Mesothelial cell of epicardium (in vitro differentiated cells): Measurements from ENCODE around the gene GATAD2B. TPM values are rescaled to one million over a fixed set of nuclear protein-coding genes. Genes with fewer than 3 reads are reported as not detected.
A peak's percentile ranks its signal among the peaks of the same experiment; 100 is the strongest.

Experiments
- DNase-seq, 2 experiments: peaks; one replicate each; pipeline ENCODE4 v3.0.0; 2021; ENCODE audit warnings: low spot score in 2 of 2; ENCODE audit not compliant: unreplicated experiment in 2 of 2
- H3K27ac Mint-ChIP-seq: 2 replicates; pipeline ENCODE4 v1.8.0; 2021; ENCODE audit warnings: mixed read lengths
- H3K27me3 Mint-ChIP-seq: 2 replicates; pipeline ENCODE4 v1.8.0; 2021; ENCODE audit warnings: low read depth, mixed read lengths
- H3K36me3 Mint-ChIP-seq: 2 replicates; pipeline ENCODE4 v1.8.0; 2021; ENCODE audit warnings: mixed read lengths
- H3K4me1 Mint-ChIP-seq: 2 replicates; pipeline ENCODE4 v1.8.0; 2021; ENCODE audit warnings: mixed read lengths
- H3K4me3 Mint-ChIP-seq: 2 replicates; pipeline ENCODE4 v1.8.0; 2021; ENCODE audit warnings: mild to moderate bottlenecking, moderate library complexity, mixed read lengths
- H3K9me3 Mint-ChIP-seq: 2 replicates; pipeline ENCODE4 v1.8.0; 2021; ENCODE audit warnings: mixed read lengths
- CTCF ChIP-seq: fragments of 200-600 bp; sonication (generic); IDR thresholded peaks from one replicate; pipeline ENCODE4 v1.5.0; 2021; ENCODE audit warnings: antibody characterized with exemption; ENCODE audit not compliant: unreplicated experiment
- total RNA-seq: library from RNA; stranded (reverse); gene quantifications from 3 replicates; pipeline ENCODE4 v1.2.1, GENCODE V29; 2021

Gene GATAD2B
- total RNA-seq, 1 donor from 2014 or later, result 77.3 TPM

GRCh38 chr1:153791648-153792253 is 131.0 kb downstream of the GATAD2B start:
- Mint-ChIP-seq H3K4me3 (no peak overlapping the region), H3K4me1 (peaks cover 14% of the 10 kb centered on the region), H3K36me3 (no peaks in the 10 kb centered on the region), H3K9me3 (no peaks in the 10 kb centered on the region), H3K27ac (no peak overlapping the region), H3K27me3 (no peaks in the 10 kb centered on the region)
- no peak for DNase-seq
- no peak for TF ChIP-seq CTCF

- DNase-seq, result no peak
- H3K36me3 Mint-ChIP-seq, result no peaks in the 10 kb centered on the region
- peaks cover 14% of the 10 kb centered on the region for H3K4me1 Mint-ChIP-seq
- H3K27me3 Mint-ChIP-seq, result no peaks in the 10 kb centered on the region
- peak overlapping the region; percentile 93 for H3K27ac Mint-ChIP-seq
- no peak for TF ChIP-seq CTCF
- no peak overlapping the region for H3K4me3 Mint-ChIP-seq
- no peaks in the 10 kb centered on the region for H3K9me3 Mint-ChIP-seq
Measured at GRCh38 chr1:153790966-153791647, 131.7 kb downstream of the GATAD2B start.

- Mint-ChIP-seq H3K27ac (peak overlapping the region; percentile 93), H3K36me3 (no peaks in the 10 kb centered on the region), H3K9me3 (no peaks in the 10 kb centered on the region), H3K4me1 (peaks cover 14% of the 10 kb centered on the region), H3K4me3 (peak overlapping the region; percentile 25), H3K27me3 (no peaks in the 10 kb centered on the region)
- TF ChIP-seq CTCF, result no peak
- peak in 1 of 2 experiments; percentile 55 for DNase-seq
Measured at GRCh38 chr1:153790313-153790965, 132.3 kb downstream of the GATAD2B start.

GRCh38 chr1:153789478-153790034 is 133.2 kb downstream of the GATAD2B start:
- DNase-seq, result no peak
- Mint-ChIP-seq H3K4me3 (peak overlapping the region; percentile 25), H3K27me3 (no peaks in the 10 kb centered on the region), H3K4me1 (peaks cover 15% of the 10 kb centered on the region), H3K27ac (peak overlapping the region; percentile 93), H3K36me3 (no peaks in the 10 kb centered on the region), H3K9me3 (no peaks in the 10 kb centered on the region)
- no peak for TF ChIP-seq CTCF

GRCh38 chr1:153786038-153786790 is 136.6 kb downstream of the GATAD2B start:
- TF ChIP-seq CTCF, result no peak
- no peak overlapping the region for H3K4me3 Mint-ChIP-seq
- no peaks in the 10 kb centered on the region for H3K9me3 Mint-ChIP-seq
- no peak overlapping the region for H3K27ac Mint-ChIP-seq
- no peaks in the 10 kb centered on the region for H3K27me3 Mint-ChIP-seq
- no peaks in the 10 kb centered on the region for H3K36me3 Mint-ChIP-seq
- peaks cover 24% of the 10 kb centered on the region for H3K4me1 Mint-ChIP-seq
- no peak for DNase-seq
